Caco-2 (cell line): ENCODE measurements around the gene SSUH2. TPM values are rescaled to one million over a fixed set of nuclear protein-coding genes. Genes with fewer than 3 reads are reported as not detected.
"Not testable (repeated sequence)": the region's sequence is repeated elsewhere in the genome, so short reads cannot be mapped to it uniquely, and the experiment has no call there.

Experiments used
- BruUV-seq: library from RNA; stranded (reverse); fragments of 400-500 nt; replicated peaks from 2 replicates; lab custom pipeline; 2021; lab: Mats Ljungman, UMichigan
- CTCF ChIA-PET: fragments of 300-600 bp; sonication (Branson Sonifier 250); formaldehyde crosslinking; loops from one replicate; lab custom pipeline; 2022; ENCODE audit warnings: antibody characterized with exemption; lab: Charles Lee
- POLR2A ChIA-PET: fragments of 300-600 bp; sonication (Branson Sonifier 250); formaldehyde crosslinking; loops from one replicate; lab custom pipeline; 2022; ENCODE audit warnings: antibody characterized with exemption; lab: Charles Lee
- DNase-seq, 2 experiments: peaks; one replicate each; pipeline versions ENCODE4 v3.0.0 to v3.0.0-alpha.2; 2020 to 2022
- H3K27me3 ChIP-seq: replicated peaks from 2 replicates; pipeline ENCODE4 v1.6.0; 2011; ENCODE audit warnings: low read length; ENCODE audit not compliant: control insufficient read depth, insufficient read depth
- H3K36me3 ChIP-seq: 2 replicates; pipeline ENCODE4 v1.5.1; 2011; ENCODE audit warnings: low read length; ENCODE audit not compliant: control insufficient read depth, insufficient read depth
- H3K4me1 ChIP-seq: fragments of 250-450 bp; sonication (Bioruptor Pico); 2 replicates; pipeline ENCODE4 v1.5.1; 2020; ENCODE audit warnings: mild to moderate bottlenecking
- H3K4me3 ChIP-seq: 2 replicates; pipeline ENCODE4 v1.5.1; 2011; ENCODE audit warnings: low read depth, mild to moderate bottlenecking, control low read depth, low read length
- H3K9me3 ChIP-seq: fragments of 250-450 bp; sonication (Bioruptor Pico); 2 replicates; pipeline ENCODE4 v1.5.1; 2020; ENCODE audit warnings: mild to moderate bottlenecking, moderate library complexity
- H3K27ac Mint-ChIP-seq: one replicate; pipeline ENCODE4 v1.8.0; 2022; ENCODE audit warnings: mixed read lengths; ENCODE audit not compliant: unreplicated experiment
- H3K27me3 Mint-ChIP-seq: one replicate; pipeline ENCODE4 v1.8.0; 2022; ENCODE audit warnings: mixed read lengths; ENCODE audit not compliant: insufficient read depth, unreplicated experiment
- H3K36me3 Mint-ChIP-seq: one replicate; pipeline ENCODE4 v1.8.0; 2022; ENCODE audit warnings: mild to moderate bottlenecking, mixed read lengths; ENCODE audit not compliant: insufficient read depth, unreplicated experiment
- H3K4me1 Mint-ChIP-seq: one replicate; pipeline ENCODE4 v1.8.0; 2022; ENCODE audit warnings: low read depth, mixed read lengths; ENCODE audit not compliant: unreplicated experiment
- H3K4me3 Mint-ChIP-seq: one replicate; pipeline ENCODE4 v1.8.0; 2022; ENCODE audit warnings: mild to moderate bottlenecking, moderate library complexity, mixed read lengths; ENCODE audit not compliant: unreplicated experiment
- H3K9me3 Mint-ChIP-seq: one replicate; pipeline ENCODE4 v1.8.0; 2022; ENCODE audit warnings: mixed read lengths; ENCODE audit not compliant: unreplicated experiment
- CTCF ChIP-seq, 2 experiments: fragments of 200-600 bp in 1 of 2; IDR thresholded peaks; 1 replicate in 1 of 2; 2 replicates in 1 of 2; pipeline versions ENCODE4 v1.5.1 to v1.8.0; 2011 to 2022; ENCODE audit warnings: antibody characterized with exemption in 1 of 2, control low read depth in 1 of 2, inconsistent platforms in 1 of 2, low read depth in 1 of 2, low read length in 1 of 2, mild to moderate bottlenecking in 1 of 2, moderate library complexity in 1 of 2; ENCODE audit not compliant: insufficient read depth in 1 of 2, severe bottlenecking in 1 of 2, unreplicated experiment in 1 of 2
- intact Hi-C: fragments of 100-400 bp; cut with micrococcal nuclease; formaldehyde crosslinking; loops from one replicate; pipeline ENCODE4 v1.10.0; 2022; ENCODE audit not compliant: unreplicated experiment
- total RNA-seq: library from RNA; stranded (reverse); gene quantifications from 2 replicates; pipeline ENCODE4 v1.2.3, GENCODE V29; 2022

Gene SSUH2
- total RNA-seq, 1 experiment from 2014 or later: 9.4 TPM

DNA sequence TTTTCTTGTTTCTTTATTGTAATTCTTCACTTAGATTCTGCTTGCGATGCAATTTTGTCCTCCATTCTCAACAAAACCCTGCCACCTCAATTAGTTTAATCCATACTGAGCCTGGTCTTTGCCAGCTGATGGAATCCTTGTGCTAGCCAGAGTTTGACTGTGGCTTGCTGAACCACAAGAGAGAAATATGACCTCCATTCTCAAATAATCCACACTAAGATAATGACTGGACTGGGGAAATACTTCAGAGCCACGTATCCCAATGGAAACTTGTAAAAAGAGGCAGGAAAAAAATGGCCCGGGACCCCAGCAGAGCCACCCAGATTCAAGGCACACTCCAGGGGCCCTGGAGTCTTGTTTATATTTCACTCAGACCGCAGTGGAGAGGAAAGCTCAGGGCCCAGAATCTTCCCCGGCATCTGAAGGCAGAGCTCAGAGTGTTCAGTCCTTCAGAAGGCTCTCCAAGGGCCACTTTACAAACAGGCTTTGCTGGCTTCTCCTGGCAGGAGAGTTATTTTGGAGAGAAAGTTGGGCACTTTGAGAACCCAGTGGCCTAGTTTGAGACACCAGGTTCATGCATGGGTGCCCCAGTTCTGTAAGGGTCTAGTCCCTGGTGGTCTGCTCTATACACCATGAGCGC is 62.7 kb downstream of the SSUH2 start:
- peaks cover 9% of the 10 kb centered on the region for H3K4me1 Mint-ChIP-seq
- no peaks in the 10 kb centered on the region for H3K36me3 ChIP-seq
- CTCF ChIA-PET: no interaction called here
- no peak for DNase-seq
- no peaks in the 10 kb centered on the region for H3K36me3 Mint-ChIP-seq
- no TSS peak for BruUV-seq
- intact Hi-C loops: no loop called here
- no peak for TF ChIP-seq CTCF (IDR thresholded peaks at IDR 0.05; ENCODE audit: insufficient read depth in 1 of 2, low read depth in 1 of 2, low read length in 1 of 2, severe bottlenecking in 1 of 2, unreplicated experiment in 1 of 2)
- POLR2A ChIA-PET: no interaction called here
- no peaks in the 10 kb centered on the region for H3K27me3 ChIP-seq
- no peak overlapping the region for H3K27ac Mint-ChIP-seq
- no peaks in the 10 kb centered on the region for H3K9me3 ChIP-seq
- H3K4me1 ChIP-seq: peaks cover 11% of the 10 kb centered on the region
- H3K4me3 ChIP-seq: no peak overlapping the region
- H3K4me3 Mint-ChIP-seq: no peak overlapping the region
- no peaks in the 10 kb centered on the region for H3K27me3 Mint-ChIP-seq
- no peaks in the 10 kb centered on the region for H3K9me3 Mint-ChIP-seq

DNA sequence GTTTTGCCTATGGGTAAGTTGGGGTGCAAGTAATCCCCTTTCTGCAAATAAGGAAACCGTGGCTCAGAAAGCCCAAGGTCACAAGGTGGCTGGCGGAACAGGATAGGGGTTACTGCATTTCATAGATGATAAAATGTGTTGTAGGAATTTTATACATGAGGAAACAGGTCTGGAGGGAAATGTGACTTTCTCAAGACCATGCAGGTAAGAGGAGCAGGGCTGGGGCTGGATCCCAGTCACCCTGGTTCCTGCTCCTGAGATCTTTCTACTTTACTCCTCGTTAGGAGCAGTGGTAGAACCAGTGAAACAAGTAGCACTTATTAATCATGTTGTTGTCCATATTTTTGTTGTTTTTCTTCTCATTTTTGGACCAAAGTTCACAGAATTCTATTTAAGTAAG is 63.2 kb downstream of the SSUH2 start:
- intact Hi-C loops: no loop called here
- TF ChIP-seq CTCF (IDR thresholded peaks at IDR 0.05; ENCODE audit: insufficient read depth in 1 of 2, low read depth in 1 of 2, low read length in 1 of 2, severe bottlenecking in 1 of 2, unreplicated experiment in 1 of 2): no peak
- Mint-ChIP-seq H3K27me3 (no peaks in the 10 kb centered on the region), H3K36me3 (no peaks in the 10 kb centered on the region), H3K27ac (no peak overlapping the region), H3K9me3 (no peaks in the 10 kb centered on the region), H3K4me3 (no peak overlapping the region), H3K4me1 (peaks cover 9% of the 10 kb centered on the region)
- ChIA-PET CTCF (no interaction called here), POLR2A (interaction anchor here (0.5 kb wide), 1 partner anchor 405 kb away, joined by 3 read pairs; no protein-coding TSS in a partner anchor)
- H3K4me3 ChIP-seq: no peak overlapping the region
- H3K4me1 ChIP-seq: peaks cover 11% of the 10 kb centered on the region
- no peak for DNase-seq
- no peaks in the 10 kb centered on the region for H3K36me3 ChIP-seq
- no peaks in the 10 kb centered on the region for H3K27me3 ChIP-seq
- no peaks in the 10 kb centered on the region for H3K9me3 ChIP-seq
- no TSS peak for BruUV-seq

- H3K4me3 ChIP-seq, CTCF ChIA-PET, DNase-seq, H3K9me3 Mint-ChIP-seq, H3K4me1 Mint-ChIP-seq, H3K36me3 Mint-ChIP-seq, H3K27ac Mint-ChIP-seq, H3K4me3 Mint-ChIP-seq, H3K27me3 ChIP-seq, H3K36me3 ChIP-seq, intact Hi-C loops, BruUV-seq, H3K9me3 ChIP-seq, POLR2A ChIA-PET, H3K27me3 Mint-ChIP-seq: not testable (repeated sequence)
- peaks cover 11% of the 10 kb centered on the region for H3K4me1 ChIP-seq
Measured at GRCh38 chr3:8580434-8580833, 64.2 kb downstream of the SSUH2 start.
